HepG2 (cell line): ENCODE data around the gene ALDH7A1. TPM values are rescaled to one million over a fixed set of nuclear protein-coding genes. Genes with fewer than 3 reads are reported as not detected.
A peak's percentile ranks its signal among the peaks of the same experiment; 100 is the strongest.

Experiments used
- AKNA ChIP-seq: sonication (generic); formaldehyde crosslinking; IDR thresholded peaks from 2 replicates; pipeline ENCODE4 v1.4.0; 2020; ENCODE audit warnings: missing genetic modification reagents, borderline replicate concordance
- HDAC1 ChIP-seq: sonication (generic); formaldehyde crosslinking; IDR thresholded peaks from 2 replicates; pipeline ENCODE4 v1.5.1; 2020; ENCODE audit warnings: mild to moderate bottlenecking, missing genetic modification reagents
- KIAA2018 ChIP-seq: sonication (generic); formaldehyde crosslinking; IDR thresholded peaks from 2 replicates; pipeline ENCODE4 v1.5.0; 2020; ENCODE audit warnings: mild to moderate bottlenecking, missing genetic modification reagents, borderline replicate concordance
- ONECUT2 ChIP-seq: sonication (generic); formaldehyde crosslinking; IDR thresholded peaks from 2 replicates; pipeline ENCODE4 v1.4.0; 2020; ENCODE audit warnings: missing genetic modification reagents
- REPIN1 ChIP-seq: sonication (generic); formaldehyde crosslinking; IDR thresholded peaks from 2 replicates; pipeline ENCODE4 v1.8.0; 2022; ENCODE audit warnings: missing genetic modification reagents, low read depth, mild to moderate bottlenecking, borderline replicate concordance
- ZBTB20 ChIP-seq: sonication (generic); formaldehyde crosslinking; IDR thresholded peaks from 2 replicates; pipeline ENCODE4 v1.8.1; 2023; ENCODE audit warnings: missing genetic modification reagents, low read depth, mild to moderate bottlenecking, borderline replicate concordance
- ZBTB38 ChIP-seq: sonication (generic); formaldehyde crosslinking; IDR thresholded peaks from 2 replicates; pipeline ENCODE4 v1.5.1; 2020; ENCODE audit warnings: mild to moderate bottlenecking, missing genetic modification reagents
- ZNF124 ChIP-seq: sonication (generic); formaldehyde crosslinking; IDR thresholded peaks from 2 replicates; pipeline ENCODE4 v1.4.0; 2020; ENCODE audit warnings: missing genetic modification reagents
- ZNF317 ChIP-seq: sonication (generic); formaldehyde crosslinking; IDR thresholded peaks from 2 replicates; pipeline ENCODE4 v1.5.0; 2020; ENCODE audit warnings: mild to moderate bottlenecking, missing genetic modification reagents
- ZNF543 ChIP-seq: sonication (generic); formaldehyde crosslinking; IDR thresholded peaks from 2 replicates; pipeline ENCODE4 v1.4.0; 2020; ENCODE audit warnings: mild to moderate bottlenecking, missing genetic modification reagents
- ZNF776 ChIP-seq: sonication (generic); formaldehyde crosslinking; IDR thresholded peaks from 2 replicates; pipeline ENCODE4 v1.4.0; 2020; ENCODE audit warnings: mild to moderate bottlenecking, missing genetic modification reagents
- polyA plus RNA-seq, 8 experiments: library from polyadenylated mRNA; depleted of rRNA in 3 of 8; stranded (reverse) in 7 of 8; unstranded in 1 of 8; fragments of >200 nt; fragmentation: Illumina TruSeq in 4 of 8; extraction: Trizol in 4 of 8; gene quantifications; 2 replicates each; pipeline versions ENCODE4 v1.2.1 to v1.2.3, GENCODE V29; 2011 to 2016; ENCODE audit warnings: low read depth in 4 of 8, missing spikeins in 1 of 8, mixed read lengths in 1 of 8; ENCODE audit not compliant: insufficient read depth in 1 of 8
- total RNA-seq, 5 experiments: library from RNA; depleted of rRNA; stranded (reverse); fragments of >200 nt; fragmentation: Illumina TruSeq; extraction: Trizol; gene quantifications; 2 replicates each; pipeline ENCODE4 v1.2.3, GENCODE V29; 2016; ENCODE audit warnings: low read depth in 1 of 5
- TF ChIP-seq, protein P1 (sequence below): sonication (generic); formaldehyde crosslinking; IDR thresholded peaks from 2 replicates; pipeline ENCODE4 v1.5.0; 2020; ENCODE audit warnings: missing genetic modification reagents

The ALDH7A1 gene
- total and polyA plus RNA-seq, 2 of the 13 experiments (the other 11 are each of a cell fraction or from before 2014, with no cell fraction given): 69.0 to 100 TPM

DNA sequence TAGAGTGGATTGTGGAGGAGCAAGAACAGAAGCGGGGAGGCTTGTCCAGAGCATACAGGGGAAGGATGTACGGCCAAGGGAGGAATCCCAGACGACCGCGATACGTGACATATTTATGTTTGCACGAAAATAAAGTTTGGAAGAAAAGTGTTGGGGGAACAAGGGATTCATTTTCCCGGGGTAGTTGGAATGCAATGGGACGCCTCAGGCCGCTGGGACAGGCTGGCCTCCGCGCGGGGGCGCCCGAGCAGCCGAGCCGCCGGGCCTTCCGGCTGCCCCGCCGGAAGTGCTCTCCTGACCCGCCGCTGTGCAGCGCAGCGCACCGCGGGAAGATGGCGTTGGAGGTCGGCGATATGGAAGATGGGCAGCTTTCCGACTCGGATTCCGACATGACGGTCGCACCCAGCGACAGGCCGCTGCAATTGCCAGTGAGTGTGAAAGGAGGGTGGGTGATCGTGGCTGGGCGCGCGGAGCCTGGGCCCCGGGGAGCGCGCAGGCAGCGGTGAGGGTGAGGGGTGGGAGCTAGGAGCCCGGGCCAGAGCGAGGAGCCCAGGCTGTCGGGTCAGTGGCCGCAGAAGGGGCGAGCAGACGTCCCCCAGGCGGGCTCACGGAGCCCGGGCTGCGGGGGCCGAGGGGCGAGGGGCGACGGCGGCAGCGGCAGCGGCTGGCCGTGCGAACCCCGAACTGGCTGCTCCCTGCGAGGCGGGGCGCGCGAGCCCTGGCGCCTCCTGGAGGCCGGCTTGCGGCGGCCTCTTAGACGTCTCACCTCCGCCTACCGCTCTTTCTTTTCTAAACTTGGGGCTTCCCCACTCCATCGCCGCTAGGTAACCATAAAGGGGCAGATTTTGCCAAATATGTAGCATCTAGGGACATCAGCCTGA, 5.9 kb upstream of the ALDH7A1 start, which contains the start of gene PHAX (continued):
- TF ChIP-seq KIAA2018 (CRISPR knock-in tag) (no peak), HDAC1 (CRISPR knock-in tag) (peak; percentile 93), ZNF317 (CRISPR knock-in tag) (no peak), ZNF776 (CRISPR knock-in tag) (0 out of 2 replicates have a peak, but pooled peaks have one; percentile 38), ONECUT2 (no peak), ZNF124 (CRISPR knock-in tag) (no peak), AKNA (CRISPR knock-in tag) (no peak), ZNF543 (CRISPR knock-in tag) (no peak), ZBTB38 (CRISPR knock-in tag) (peak; percentile 91), ZBTB20 (CRISPR knock-in tag) (peak; percentile 16), REPIN1 (CRISPR knock-in tag) (no peak)
- TF ChIP-seq, protein P1, sequence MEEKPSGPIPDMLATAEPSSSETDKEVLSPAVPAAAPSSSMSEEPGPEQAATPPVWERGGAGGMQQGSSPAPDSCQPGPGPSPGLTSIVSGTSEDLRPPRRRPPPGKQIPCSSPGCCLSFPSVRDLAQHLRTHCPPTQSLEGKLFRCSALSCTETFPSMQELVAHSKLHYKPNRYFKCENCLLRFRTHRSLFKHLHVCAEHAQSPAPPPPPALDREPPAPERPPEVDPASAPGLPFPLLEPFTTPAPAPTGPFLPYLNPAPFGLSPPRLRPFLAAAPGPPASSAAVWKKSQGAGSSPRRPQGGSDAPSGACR (CRISPR knock-in tag): no peak
